Measurements from ENCODE around the gene BTN3A1.
"Not testable (repeated sequence)": the region's sequence is repeated elsewhere in the genome, so short reads cannot be mapped to it uniquely, and the experiment has no call there.

BTN3A1 gene

GRCh38 chr6:26401987-26402658, at the start of gene BTN3A1:
TSS of gene BTN3A1 (plus strand) at chr6:26402275. CDS start at chr6:26405564, 3,289 bp downstream.
- DNase-seq (ENCODE audit: low read depth) = peak; percentile 68

- DNase-seq (ENCODE audit: low read depth) = no peak
Measured at GRCh38 chr6:26352315-26352714, 49.8 kb upstream of the BTN3A1 start.

DNA sequence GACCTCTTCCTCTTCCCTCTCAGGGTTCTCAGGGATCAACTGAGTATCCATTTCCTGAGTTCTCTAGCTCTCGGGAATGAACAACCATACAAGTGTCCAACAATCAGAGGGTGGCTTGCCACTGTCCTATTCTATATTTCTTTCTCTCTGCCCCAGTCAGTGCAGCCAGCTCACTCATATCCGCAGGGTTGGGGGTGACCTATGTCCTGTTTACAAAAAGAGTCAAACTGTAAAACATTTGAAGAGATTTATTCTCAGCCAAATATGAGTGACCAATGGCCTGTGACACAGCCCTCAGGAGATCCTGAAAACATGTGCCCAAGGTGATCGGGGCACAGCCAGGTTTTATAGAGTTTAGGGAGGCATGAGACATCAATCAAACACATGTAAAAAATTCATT, 47.9 kb upstream of the BTN3A1 start:
- no peak for DNase-seq (ENCODE audit: low read depth)

DNA sequence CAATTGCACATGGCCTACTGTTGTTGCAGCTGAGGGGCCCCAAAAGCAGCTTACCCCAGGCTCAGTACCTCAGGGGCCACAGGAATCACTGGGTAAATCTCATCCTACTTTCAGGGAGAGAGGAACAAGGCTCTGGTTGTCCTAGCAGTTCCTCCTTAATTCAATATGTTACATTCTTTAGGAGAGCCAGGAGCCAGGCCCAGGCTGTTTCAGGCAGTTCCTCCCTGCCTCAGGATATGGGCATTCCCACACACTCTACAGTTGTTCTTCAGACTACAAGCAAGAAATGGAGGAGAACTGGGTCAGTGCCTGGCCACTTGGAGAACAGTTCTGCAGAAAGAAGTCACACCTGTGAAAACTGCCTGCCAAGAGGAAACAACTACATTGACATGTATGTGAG, 46.7 kb upstream of the BTN3A1 start:
- DNase-seq (ENCODE audit: low read depth) = no peak

DNA sequence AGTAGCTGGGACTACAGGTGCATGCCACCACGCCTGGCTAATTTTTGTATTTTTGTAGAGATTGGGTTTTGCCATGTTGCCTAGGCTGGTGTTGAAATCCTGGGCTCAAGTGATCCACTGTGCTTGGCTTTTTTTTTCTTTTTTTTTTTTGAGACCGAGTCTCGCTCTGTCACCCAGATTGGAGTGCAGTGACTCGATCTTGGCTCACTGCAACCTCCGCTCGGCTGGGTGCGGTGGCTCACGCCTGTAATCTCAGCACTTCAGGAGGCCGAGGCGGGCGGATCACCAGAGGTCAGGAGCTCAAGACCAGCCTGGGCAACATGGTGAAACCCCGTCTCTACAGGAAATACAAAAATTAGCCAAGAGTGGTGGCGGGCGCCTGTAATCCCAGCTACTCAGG, 44.5 kb upstream of the BTN3A1 start:
- not testable (repeated sequence) for DNase-seq (ENCODE audit: low read depth)

GRCh38 chr6:26358511-26358981, 43.5 kb upstream of the BTN3A1 start:
- DNase-seq (ENCODE audit: low read depth) = no peak

DNA sequence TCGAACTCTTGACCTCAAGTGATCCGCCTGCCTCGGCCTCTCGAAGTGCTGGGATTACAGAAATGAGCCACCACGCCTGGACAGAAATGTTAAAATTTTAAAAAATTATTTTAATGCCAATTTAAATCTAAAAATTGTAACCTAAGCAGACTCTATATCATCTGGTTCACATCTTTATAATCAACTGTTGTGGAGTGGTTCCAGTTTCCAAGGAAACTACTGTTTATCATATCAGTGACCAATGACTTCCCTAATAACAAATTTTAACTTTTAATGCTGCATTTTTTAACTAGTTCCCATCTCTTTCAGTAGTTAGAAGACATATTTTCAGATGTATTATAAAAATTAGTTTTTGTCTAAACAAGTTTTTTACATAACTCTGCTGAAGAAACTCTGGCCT, 42.3 kb upstream of the BTN3A1 start:
- no peak for DNase-seq (ENCODE audit: low read depth)

DNA sequence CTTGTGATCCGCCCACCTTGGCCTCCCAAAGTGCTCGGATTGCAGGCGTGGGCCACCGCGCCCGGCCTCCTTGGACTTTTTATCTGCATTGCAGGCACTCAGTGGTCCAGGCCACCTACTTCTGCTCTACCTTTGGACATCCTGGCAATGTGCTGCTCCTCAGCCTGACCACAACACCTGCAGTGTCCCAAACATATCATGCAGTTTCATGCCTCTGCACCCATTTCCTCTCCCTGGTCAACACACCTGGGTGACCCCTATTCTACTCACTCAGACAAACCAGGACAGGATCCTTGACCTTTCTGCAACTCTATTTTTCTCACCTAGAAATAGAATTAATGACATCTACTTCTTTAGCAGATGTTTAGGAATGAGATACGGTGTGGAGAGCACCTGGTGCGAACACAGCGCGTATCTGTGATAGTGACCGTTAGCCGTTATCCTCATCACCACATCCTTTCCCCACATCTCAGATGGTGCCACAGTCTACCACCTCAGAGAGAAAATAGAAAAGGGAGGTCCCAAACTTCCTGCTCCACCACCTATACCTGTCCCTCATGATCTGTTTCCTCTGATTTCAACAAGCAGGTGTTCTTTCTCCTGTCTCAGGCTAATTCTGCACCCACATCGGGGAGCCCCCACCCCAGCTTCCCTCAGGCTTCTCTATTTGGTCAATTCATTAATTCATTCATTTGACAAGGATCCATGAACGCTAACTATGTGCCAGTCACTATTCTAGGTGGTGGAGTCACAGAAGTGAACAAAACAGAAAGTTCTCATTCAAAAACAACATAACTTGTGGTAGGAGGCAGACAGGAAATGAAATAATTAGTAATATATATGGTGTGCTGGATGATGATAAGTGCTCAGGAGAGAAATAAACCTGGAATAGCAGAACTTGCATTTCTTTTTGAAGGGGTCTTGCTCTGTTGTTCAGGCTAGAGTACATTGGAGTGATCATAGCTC, 41.3 kb upstream of the BTN3A1 start:
- no peak for DNase-seq (ENCODE audit: low read depth)

DNA sequence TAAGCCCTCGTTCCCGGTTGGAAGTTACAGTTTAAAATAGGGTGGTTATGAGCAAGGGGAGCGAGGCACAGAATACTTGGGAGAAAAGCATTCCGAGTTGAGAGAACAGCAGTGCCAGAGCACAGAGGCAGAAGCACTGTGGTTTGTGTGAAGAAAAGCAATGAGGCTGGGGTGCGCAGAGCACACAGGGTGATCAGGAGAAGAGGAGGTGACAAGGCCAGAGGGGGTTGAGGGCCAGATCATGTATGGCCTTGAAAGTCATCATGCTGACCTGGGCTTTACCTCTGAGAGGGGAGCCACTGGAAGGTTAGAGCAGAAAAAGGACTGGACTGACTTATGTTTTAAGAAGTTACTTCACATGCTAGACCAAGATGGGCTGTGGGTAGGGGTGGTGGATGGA, 40.5 kb upstream of the BTN3A1 start:
- DNase-seq (ENCODE audit: low read depth) = no peak

GRCh38 chr6:26362093-26362835, 39.8 kb upstream of the BTN3A1 start:
- no peak for DNase-seq (ENCODE audit: low read depth)

- DNase-seq (ENCODE audit: low read depth) = no peak
Measured at GRCh38 chr6:26362836-26363220, 39.2 kb upstream of the BTN3A1 start.

DNA sequence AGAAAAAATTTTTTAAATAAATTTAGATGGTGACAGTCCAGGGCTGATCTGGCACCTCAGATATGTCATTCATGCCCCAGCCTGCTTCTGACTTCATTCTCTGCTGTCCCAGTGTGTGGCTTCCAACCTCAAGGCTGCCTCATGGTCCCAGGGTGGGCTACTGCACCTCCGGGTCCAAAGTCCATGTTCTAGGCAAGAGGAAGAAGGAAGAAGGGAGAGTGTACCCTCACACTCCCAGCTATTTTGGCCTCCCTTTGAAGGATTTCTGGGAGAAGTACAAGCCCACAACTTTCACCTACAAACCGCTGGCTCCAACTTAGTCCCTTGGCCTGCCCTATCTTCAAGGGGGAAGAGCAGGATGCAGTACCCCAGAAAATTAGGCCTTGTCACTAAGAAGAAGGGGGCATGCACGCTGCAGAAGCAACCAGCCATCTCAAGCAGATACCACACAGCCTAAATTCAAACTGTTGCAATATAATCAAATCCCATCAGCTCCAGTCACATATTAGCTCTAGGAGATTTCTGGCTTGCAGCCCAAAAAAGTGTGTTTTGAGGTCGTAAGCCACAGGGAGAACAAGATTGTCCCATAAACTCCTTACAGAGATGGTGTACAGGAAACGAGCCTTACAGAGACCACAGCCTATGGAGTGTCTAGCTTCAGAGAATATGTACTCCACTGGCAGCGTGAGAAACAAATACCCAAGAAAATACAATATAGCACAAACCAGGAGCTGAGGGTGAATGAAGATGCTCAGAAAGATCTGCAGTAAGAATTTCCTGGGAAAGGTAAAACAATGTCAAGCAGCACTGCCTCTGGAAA, 38.0 kb upstream of the BTN3A1 start:
- no peak for DNase-seq (ENCODE audit: low read depth)

GRCh38 chr6:26365633-26365995, 36.5 kb upstream of the BTN3A1 start:
- DNase-seq (ENCODE audit: low read depth) = no peak

DNA sequence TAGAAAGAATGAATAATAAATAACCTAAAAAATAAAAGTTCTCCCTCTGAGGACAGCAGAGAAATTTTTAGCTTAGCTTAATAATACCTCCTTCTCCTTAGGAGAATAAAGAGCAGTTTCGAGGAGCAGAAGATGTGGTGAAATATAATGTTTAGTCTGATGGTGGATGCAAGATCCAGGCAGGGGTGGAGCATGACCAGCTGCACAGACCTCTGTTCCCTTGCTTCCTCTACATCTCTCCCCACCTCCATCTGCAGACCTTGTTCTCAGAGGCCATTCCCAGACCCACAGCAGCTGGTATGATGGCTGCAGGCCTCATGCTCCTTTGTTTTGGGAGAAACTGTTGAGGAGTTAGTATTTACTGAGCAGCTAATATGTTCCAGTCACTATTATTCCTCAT, 35.6 kb upstream of the BTN3A1 start:
- DNase-seq (ENCODE audit: low read depth) = no peak

DNA sequence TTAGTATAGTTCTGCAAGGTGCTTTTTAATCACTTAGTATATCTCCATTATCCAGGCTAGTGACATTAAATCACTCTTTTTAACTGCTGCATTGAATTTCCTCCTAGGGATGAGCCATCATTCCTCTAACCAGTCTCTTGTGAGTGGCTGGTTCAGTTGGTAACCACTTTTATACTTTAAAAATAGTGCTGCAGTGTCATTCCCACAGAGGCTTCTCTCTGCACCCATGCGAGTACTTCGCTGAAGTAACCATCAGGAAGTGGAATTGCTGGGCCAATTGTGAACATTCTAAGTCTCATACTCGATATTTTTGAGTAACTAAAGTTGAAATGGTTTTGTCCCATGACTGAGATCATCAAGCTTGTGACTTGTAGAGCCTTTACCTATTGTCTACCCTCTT, 35.0 kb upstream of the BTN3A1 start:
- DNase-seq (ENCODE audit: low read depth) = no peak

- not testable (repeated sequence) for DNase-seq (ENCODE audit: low read depth)
Measured at GRCh38 chr6:26371813-26372212, 30.3 kb upstream of the BTN3A1 start.

DNA sequence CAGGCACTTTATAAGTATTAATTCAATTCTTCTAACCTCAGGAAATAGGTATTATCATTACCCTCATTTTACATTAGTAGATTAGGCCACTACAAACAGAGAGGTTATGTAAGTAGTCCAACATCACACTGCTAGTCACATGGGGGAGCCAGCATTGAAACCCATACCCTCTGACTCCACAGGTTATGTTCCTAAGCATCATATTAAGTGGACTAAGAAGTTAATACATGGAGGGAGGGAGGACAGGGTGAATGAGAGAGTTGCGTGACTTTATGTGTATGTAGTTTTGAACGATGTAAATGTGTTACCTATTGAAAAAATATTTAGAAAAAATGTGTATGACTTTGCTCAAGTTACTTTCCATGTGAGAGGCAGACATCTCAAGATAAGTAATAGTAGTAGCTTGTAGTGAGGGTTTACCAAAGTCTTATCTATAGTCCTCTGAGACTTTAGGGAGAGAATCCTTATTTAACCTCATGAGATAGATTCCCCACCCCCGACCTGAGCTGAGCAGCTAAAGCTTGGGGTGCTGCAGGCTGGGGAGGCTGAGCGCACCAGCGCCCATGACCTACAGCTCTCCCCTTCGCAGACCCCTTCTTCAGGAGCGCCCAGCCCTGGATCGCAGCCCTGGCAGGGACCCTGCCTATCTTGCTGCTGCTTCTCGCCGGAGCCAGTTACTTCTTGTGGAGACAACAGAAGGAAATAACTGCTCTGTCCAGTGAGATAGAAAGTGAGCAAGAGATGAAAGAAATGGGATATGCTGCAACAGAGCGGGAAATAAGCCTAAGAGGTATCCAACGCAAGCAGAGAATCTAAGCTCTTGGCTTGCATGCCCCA, 29.5 kb upstream of the BTN3A1 start:
- no peak for DNase-seq (ENCODE audit: low read depth)

- DNase-seq (ENCODE audit: low read depth) = no peak
Measured at GRCh38 chr6:26375270-26375669, 26.8 kb upstream of the BTN3A1 start.

DNA sequence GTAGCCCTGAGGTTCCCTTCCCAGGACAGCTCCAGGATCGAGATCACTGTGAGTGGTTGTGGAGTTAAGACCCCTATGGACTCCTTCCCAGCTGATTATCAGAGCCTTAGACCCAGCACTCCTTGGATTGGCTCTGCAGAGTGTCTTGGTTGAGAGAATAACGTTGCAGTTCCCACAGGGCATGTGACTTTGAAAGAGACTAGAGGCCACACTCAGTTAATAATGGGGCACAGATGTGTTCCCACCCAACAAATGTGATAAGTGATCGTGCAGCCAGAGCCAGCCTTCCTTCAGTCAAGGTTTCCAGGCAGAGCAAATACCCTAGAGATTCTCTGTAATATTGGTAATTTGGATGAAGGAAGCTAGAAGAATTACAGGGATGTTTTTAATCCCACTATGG, 24.4 kb upstream of the BTN3A1 start:
- no peak for DNase-seq (ENCODE audit: low read depth)

DNA sequence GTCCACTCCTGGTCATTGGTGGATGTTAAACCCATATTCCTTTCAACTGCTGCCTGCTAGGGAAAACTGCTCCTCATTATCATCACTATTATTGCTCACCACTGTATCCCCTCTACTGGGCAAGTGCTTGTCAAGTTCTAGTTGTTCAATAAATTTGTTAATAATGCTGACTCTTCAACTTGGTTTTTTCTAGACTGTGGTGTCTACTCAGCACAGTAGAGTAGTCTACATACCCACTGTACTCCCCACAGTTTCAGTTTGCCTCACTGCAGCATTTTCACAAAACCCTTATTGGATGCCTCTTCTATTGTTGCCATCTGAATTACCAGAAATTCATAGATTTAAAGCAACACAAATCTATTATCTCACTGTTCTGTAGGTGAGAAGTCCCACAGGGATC, 23.9 kb upstream of the BTN3A1 start:
- DNase-seq (ENCODE audit: low read depth) = not testable (repeated sequence)

DNA sequence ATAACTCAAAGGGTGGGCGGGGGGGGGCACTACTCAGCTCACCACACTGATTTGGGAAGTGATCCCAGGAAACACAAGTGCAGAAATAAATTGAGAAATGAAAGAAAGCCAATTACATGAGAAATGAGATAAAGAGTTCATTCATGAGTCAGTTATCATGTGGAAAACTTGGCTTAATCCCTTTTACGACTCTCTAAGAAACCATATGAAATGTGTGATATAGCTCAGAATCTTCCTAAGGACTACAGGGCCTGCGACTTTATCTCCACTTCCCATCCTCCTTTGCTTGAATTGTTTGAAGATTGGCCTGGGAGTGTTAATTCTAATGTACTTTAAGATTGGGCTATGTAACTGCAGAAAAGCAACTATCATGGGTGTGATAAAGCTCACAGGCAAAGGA, 22.8 kb upstream of the BTN3A1 start:
- DNase-seq (ENCODE audit: low read depth) = no peak
